SJCRH30 (cell line): ENCODE measurements around the gene MAT2A. TPM values are rescaled to one million over a fixed set of nuclear protein-coding genes. Genes with fewer than 3 reads are reported as not detected.
"Not testable (repeated sequence)": the region's sequence is repeated elsewhere in the genome, so short reads cannot be mapped to it uniquely, and the experiment has no call there.

Experiments used
- DNase-seq, 2 experiments: peaks; one replicate each; pipeline ENCODE4 v3.0.0-alpha.2; 2015 to 2020
- H3K27ac ChIP-seq: fragments of 250-450 bp; sonication (Bioruptor Pico); 2 replicates; pipeline ENCODE4 v1.5.1; 2020; ENCODE audit warnings: mild to moderate bottlenecking, moderate library complexity
- H3K27me3 ChIP-seq: fragments of 250-450 bp; sonication (Bioruptor Pico); 2 replicates; pipeline ENCODE4 v1.5.1; 2020; ENCODE audit warnings: mild to moderate bottlenecking, moderate library complexity
- H3K36me3 ChIP-seq: fragments of 250-450 bp; sonication (Bioruptor Pico); 2 replicates; pipeline ENCODE4 v1.5.1; 2020; ENCODE audit warnings: mild to moderate bottlenecking, moderate library complexity
- H3K4me1 ChIP-seq: fragments of 250-450 bp; sonication (Bioruptor Pico); 2 replicates; pipeline ENCODE4 v1.5.1; 2020; ENCODE audit warnings: mild to moderate bottlenecking, moderate library complexity
- H3K4me3 ChIP-seq: fragments of 250-450 bp; sonication (Bioruptor Pico); 2 replicates; pipeline ENCODE4 v1.5.1; 2020; ENCODE audit warnings: mild to moderate bottlenecking, moderate library complexity
- H3K9me3 ChIP-seq: fragments of 250-450 bp; sonication (Bioruptor Pico); replicated peaks from 2 replicates; pipeline ENCODE4 v1.5.1; 2020; ENCODE audit warnings: mild to moderate bottlenecking, moderate library complexity
- total RNA-seq: library from RNA; depleted of rRNA; stranded (reverse); fragments of >200 nt; shearing (Covaris generic); gene quantifications from 2 replicates; pipeline ENCODE4 v1.2.3, GENCODE V29; 2014

MAT2A gene
- total RNA-seq, 1 experiment from 2014 or later = 291 TPM

DNA sequence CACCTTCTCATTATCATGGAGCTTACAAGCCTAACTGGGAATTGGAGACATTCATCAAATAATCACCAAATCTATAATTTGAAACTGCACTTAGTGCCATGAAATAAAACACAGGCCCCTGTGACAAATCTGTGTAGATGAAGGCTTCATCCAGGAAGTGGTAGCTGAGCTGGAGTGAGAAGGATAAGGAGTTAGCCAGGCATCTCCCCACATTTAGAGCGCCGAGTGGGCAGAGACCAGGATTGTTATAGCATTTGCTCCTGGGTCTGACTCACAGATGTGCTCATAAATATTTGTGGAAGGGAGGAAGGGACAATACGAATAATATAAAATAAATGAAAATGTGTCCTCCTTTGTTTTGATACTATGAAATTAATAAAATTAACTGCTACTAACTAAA lies 2.5 kb upstream of the MAT2A start:
- Histone ChIP-seq H3K27me3 (no peaks in the 10 kb centered on the region), H3K9me3 (no peaks in the 10 kb centered on the region), H3K27ac (no peak overlapping the region), H3K4me3 (no peak overlapping the region), H3K36me3 (peaks cover 20% of the 10 kb centered on the region), H3K4me1 (peaks cover 12% of the 10 kb centered on the region)
- peak in 1 of 2 experiments; percentile 35 for DNase-seq

DNA sequence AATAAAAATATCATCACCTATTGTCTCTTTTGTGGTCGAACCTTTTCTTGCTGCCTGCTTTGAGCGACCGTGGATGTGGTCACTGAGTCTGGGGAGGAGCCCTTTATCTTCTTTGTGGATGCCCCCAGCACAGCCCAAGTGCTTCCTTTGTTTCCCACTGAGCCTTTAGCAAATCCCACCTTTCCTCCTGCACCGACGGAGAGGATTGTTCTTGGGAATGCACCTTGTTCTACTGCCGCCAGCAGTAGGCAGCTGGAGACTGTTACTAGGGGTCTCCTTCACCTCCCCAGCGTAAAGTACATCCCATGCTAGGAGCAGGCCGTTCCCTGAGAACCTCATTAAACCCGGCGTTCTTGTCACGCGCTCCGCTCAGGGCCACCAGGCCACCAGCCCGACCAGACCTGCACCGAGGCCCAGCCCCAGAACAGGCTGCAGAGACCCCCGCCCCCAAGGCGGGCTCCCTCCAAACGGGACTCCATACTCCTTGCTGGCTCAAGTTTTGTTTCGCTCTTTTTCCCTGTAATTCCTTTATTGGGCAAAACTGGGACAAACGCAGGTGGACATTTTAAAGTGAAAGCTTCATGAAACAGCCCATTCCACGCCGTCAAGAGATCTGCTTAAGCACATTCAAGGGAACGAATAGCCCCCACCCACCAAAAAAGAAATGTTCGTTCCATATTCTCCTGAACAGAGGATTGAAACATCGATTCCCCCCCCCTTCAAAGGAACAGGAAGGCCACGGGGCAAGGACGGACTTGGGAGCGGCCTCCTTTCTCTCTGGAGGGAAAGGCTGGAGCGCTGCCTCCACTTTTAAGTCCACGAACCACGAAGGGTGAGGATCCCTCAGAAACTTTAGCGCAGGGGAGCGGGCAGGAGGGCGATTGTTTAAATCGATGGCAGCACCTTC lies 1.1 kb upstream of the MAT2A start:
- Histone ChIP-seq H3K36me3 (peaks cover 34% of the 10 kb centered on the region), H3K27me3 (no peaks in the 10 kb centered on the region), H3K9me3 (no peaks in the 10 kb centered on the region), H3K27ac (peak overlapping the region; percentile 98), H3K4me1 (peaks cover 21% of the 10 kb centered on the region), H3K4me3 (peak overlapping the region; percentile 97)
- DNase-seq = peak; percentile 75 to 80

DNA sequence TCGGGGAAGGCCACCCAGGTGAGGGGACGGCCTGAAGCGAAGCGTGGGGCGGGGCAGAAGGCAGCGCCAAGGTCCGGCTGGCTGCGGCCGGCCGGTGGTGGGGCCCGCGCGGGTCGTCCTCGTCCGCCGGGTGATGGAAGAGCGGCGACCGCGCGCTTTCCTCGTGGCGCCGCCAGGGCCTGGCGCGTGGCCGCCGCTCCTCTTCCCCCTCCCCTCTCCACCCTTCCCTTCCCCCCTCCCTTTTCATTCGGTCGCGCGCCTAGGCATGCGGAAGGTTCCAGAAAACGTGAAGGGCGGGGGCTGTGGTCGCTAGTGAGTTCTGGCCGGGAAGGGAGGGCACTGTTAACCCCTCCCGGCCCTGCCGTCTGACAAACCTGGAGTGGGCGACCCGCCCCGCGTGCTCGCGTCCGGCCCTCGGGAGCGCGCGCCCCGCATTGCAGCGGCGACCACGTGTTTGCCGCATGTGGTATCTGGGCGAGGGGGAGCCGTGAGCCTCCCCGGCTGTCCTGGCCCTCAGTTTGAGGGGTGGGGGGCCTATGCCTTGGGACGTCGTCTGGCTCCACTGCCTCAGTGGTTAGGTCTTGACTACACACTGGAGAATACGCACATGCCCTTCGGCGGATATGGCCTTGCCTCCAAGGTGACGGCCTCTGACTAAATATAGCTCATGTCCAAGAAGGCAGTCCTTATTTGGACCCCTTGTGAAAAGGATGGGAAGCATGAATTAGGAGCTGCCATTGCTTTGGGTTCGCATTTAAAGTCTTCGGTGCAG lies 579 bp downstream of the MAT2A start:
- H3K4me3 ChIP-seq = peak overlapping the region; percentile 97
- peaks cover 51% of the 10 kb centered on the region for H3K36me3 ChIP-seq
- H3K4me1 ChIP-seq = peaks cover 21% of the 10 kb centered on the region
- H3K27me3 ChIP-seq = no peaks in the 10 kb centered on the region
- H3K27ac ChIP-seq = peak overlapping the region; percentile 98
- DNase-seq = peak; percentile 67 to 69
- H3K9me3 ChIP-seq = no peaks in the 10 kb centered on the region

DNA sequence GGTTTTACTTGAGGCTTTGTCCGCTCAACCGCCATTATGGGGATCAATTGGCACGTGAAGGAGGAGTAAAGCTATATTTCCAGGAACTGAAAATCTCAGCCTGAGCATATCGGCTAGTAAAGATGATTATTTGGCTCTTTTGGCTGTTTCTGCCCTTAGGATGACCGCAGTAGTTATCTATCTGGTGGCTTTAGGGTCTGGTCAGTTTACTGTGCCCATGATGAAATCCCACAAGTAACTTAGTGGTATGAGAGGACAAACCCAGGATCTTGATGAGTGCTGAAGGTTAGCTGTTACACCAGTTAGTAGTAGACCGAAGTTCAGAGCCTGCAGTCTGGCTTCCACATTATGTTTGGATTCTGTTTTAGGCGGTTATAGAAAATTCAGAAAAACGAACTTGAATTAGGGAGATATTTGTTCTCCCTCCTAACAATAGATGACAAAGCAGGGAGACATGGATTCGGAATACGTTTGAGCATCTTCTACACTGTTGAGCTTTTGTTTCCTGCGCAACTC lies 1.2 kb downstream of the MAT2A start:
- Histone ChIP-seq H3K9me3 (no peaks in the 10 kb centered on the region), H3K4me3 (peak overlapping the region; percentile 97), H3K36me3 (peaks cover 56% of the 10 kb centered on the region), H3K27me3 (no peaks in the 10 kb centered on the region), H3K4me1 (peaks cover 21% of the 10 kb centered on the region), H3K27ac (peak overlapping the region; percentile 98)
- DNase-seq = no peak

DNA sequence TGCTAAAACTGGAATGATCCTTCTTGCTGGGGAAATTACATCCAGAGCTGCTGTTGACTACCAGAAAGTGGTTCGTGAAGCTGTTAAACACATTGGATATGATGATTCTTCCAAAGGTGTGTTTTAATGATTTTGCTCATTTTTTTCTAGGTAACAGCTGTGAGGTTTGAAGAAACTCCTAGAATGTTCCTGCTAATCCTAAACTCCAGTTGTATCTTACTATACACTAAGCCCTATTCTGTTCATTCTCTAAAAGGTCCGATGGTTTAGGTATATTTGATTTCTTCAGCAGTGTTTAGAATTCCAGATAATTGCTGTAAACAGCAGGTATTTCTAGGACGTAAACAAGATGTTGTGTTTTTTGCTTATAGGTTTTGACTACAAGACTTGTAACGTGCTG lies 2.3 kb downstream of the MAT2A start:
- peaks cover 67% of the 10 kb centered on the region for H3K36me3 ChIP-seq
- H3K27ac ChIP-seq = no peak overlapping the region
- peaks cover 21% of the 10 kb centered on the region for H3K4me1 ChIP-seq
- no peak for DNase-seq
- peak overlapping the region; percentile 97 for H3K4me3 ChIP-seq
- peaks cover under 1% of the 10 kb centered on the region; the same call in 1 of the 2 replicates for H3K27me3 ChIP-seq
- H3K9me3 ChIP-seq = no peaks in the 10 kb centered on the region

DNA sequence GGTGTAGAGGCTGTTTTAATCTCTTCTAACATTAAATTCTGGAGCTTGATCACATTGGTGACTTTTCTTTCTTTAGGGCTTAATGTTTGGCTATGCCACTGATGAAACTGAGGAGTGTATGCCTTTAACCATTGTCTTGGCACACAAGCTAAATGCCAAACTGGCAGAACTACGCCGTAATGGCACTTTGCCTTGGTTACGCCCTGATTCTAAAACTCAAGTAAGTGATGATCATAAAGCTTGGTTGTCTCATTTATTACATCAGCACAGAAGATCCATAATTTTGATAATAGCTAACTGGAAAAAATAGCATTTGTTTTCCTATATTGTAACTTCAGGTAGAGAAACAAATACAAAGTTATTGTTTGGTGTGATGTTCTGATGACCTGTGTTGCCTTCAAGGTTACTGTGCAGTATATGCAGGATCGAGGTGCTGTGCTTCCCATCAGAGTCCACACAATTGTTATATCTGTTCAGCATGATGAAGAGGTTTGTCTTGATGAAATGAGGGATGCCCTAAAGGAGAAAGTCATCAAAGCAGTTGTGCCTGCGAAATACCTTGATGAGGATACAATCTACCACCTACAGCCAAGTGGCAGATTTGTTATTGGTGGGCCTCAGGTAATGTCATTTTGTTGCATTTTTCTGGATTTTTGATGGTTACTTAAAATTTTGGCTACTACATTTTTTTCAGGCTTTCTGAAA lies 2.9 kb downstream of the MAT2A start:
- peaks cover 6% of the 10 kb centered on the region for H3K27me3 ChIP-seq
- H3K27ac ChIP-seq = no peak overlapping the region
- H3K36me3 ChIP-seq = peaks cover 73% of the 10 kb centered on the region
- no peaks in the 10 kb centered on the region for H3K9me3 ChIP-seq
- H3K4me1 ChIP-seq = peaks cover 19% of the 10 kb centered on the region
- H3K4me3 ChIP-seq = peak overlapping the region; percentile 97
- DNase-seq = no peak

DNA sequence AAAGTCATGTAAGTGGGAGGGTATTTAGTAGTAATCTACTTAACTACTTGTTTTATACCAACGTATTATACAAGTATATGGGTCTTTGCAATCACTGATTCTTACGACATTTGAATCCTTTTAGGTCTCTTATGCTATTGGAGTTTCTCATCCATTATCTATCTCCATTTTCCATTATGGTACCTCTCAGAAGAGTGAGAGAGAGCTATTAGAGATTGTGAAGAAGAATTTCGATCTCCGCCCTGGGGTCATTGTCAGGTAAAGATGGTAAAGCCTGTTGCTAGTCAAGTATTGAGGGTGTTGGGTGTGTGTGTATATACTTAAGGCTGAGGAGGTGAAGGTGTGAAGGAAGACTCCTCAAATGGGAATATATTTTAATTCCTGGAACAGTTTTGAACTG lies 3.8 kb downstream of the MAT2A start:
- DNase-seq = no peak
- Histone ChIP-seq H3K9me3 (no peaks in the 10 kb centered on the region), H3K27me3 (peaks cover 6% of the 10 kb centered on the region), H3K36me3 (peaks cover 82% of the 10 kb centered on the region), H3K4me1 (peaks cover 12% of the 10 kb centered on the region; the same call in 1 of the 2 replicates), H3K27ac (no peak overlapping the region), H3K4me3 (no peak overlapping the region)

DNA sequence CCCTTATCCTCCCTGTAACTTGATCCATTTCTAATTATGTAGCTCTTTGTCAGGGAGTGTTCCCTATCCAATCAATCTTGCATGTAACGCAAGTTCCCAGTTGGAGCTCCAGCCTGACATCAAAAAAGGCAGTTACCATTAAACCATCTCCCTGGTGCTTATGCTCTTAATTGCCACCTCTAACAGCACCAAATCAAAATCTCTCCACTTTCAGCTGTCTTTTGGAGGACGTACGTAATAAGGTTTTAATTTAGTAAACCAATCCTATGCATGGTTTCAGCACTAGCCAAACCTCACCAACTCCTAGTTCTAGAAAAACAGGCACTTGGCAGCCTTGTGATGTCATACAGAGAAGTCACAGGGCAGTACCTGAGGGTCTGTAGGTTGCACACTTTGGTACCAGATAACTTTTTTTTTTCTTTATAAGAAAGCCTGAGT lies 5.3 kb downstream of the MAT2A start:
- not testable (repeated sequence) for H3K4me3 ChIP-seq, H3K9me3 ChIP-seq, H3K27me3 ChIP-seq, H3K27ac ChIP-seq, DNase-seq
- Histone ChIP-seq H3K36me3 (peaks cover 92% of the 10 kb centered on the region), H3K4me1 (peaks cover 17% of the 10 kb centered on the region)

DNA sequence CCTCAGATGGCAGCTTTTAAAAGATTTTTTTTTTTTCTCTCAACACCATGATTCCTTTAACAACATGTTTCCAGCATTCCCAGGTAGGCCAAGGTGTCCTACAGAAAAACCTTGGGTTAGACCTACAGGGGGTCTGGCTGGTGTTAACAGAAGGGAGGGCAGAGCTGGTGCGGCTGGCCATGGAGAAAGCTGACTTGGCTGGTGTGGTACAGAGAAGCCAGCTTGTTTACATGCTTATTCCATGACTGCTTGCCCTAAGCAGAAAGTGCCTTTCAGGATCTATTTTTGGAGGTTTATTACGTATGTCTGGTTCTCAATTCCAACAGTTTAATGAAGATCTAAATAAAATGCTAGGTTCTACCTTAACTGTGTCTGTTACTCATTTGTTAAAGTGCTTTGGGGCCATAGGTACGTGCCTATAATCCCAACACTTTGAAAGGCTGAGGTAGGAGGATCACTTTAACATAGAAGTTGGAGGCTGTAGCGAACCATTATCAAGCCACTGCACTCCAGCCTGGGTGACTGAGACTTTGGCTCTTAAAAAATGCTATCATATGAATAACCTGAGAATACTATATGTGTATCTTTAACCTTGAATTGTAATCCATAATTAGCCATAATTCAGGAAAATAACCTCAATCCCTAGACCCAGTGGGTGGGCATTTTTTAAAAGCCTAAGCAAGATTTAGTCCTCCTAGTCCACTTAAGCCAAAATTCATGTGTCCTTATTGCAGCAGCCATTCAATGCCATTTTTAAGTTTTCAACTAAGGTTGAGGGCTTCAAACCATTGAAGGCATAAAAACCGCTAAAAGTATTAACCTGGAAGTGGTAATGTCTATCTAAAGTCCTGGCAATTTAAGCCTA lies 6.2 kb downstream of the MAT2A start:
- not testable (repeated sequence) for DNase-seq, H3K27ac ChIP-seq

DNA sequence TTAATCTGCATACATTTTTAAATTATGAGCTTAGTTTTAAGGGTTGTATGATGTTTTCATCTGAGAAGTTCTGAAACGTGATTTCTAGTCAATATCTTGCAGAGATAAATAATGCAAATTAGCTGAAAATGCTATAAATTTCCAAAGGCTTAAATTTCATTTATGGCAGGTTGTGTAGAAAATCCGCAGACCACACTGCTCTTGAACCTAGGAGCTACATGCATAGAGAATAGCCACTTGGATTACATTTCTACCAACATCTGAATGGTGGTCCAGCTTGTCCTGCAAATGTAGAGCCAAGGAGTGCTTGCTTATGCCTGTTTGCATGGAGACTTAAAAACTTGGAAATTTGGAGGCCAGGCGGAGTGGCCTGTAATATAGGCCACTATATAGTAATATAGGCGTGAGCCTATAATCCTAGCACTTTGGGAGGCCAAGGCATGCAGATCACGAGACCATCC lies 6.8 kb downstream of the MAT2A start:
- peaks cover 84% of the 10 kb centered on the region for H3K36me3 ChIP-seq

More for the DNA sequence above, 6.2 kb downstream of the MAT2A start:
- H3K4me1 ChIP-seq = peaks cover 26% of the 10 kb centered on the region
- H3K27me3 ChIP-seq, H3K4me3 ChIP-seq, H3K9me3 ChIP-seq: not testable (repeated sequence)
- H3K36me3 ChIP-seq = peaks cover 86% of the 10 kb centered on the region

DNA sequence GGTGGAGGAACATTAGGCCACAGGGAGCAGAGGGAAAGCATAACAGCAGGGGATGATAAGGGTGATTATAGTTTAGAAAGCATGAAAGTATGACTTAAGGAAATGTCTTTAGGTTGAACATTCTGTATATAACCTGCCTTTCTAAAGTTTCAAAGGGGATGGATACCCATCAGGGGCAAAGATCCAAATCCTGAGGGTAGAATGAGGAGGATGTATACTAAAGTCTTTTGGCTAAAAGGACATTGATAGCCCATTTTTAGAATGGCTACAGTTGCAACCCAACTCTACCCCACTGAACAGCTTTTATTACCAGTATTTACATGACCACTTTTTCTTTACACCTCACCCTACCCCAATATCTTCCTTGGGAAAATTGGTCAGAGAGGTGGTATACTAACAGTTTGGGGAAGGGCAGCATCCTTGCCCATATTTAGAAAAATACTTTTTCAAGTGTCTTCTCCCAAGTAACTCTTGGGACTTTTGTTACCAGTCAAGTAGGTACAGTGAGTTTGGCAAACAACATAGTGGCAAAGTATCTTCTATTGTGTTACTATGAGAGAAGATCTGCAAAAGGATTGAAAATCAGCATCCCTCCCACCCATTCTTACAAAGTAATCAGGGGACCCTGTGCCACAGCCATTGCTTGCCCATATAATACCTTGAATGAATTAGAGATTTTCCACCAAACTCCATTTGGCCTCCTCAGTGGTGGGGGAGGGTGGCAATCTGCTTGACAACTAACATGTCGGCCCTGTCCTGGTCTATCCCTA lies 8.3 kb downstream of the MAT2A start:
- no peak for DNase-seq
- peaks cover 6% of the 10 kb centered on the region for H3K27me3 ChIP-seq
- peaks cover 20% of the 10 kb centered on the region for H3K4me1 ChIP-seq
- H3K9me3 ChIP-seq = no peaks in the 10 kb centered on the region
- H3K36me3 ChIP-seq = peaks cover 83% of the 10 kb centered on the region
- H3K27ac ChIP-seq = no peak overlapping the region; the same call in 1 of the 2 replicates
- no peak overlapping the region for H3K4me3 ChIP-seq

More for the DNA sequence above, 6.8 kb downstream of the MAT2A start:
- peak in 1 of 2 experiments; percentile 44 for DNase-seq
- Histone ChIP-seq H3K4me3 (no peak overlapping the region), H3K9me3 (no peaks in the 10 kb centered on the region), H3K27me3 (peaks cover 6% of the 10 kb centered on the region), H3K4me1 (peaks cover 30% of the 10 kb centered on the region), H3K27ac (no peak overlapping the region)

DNA sequence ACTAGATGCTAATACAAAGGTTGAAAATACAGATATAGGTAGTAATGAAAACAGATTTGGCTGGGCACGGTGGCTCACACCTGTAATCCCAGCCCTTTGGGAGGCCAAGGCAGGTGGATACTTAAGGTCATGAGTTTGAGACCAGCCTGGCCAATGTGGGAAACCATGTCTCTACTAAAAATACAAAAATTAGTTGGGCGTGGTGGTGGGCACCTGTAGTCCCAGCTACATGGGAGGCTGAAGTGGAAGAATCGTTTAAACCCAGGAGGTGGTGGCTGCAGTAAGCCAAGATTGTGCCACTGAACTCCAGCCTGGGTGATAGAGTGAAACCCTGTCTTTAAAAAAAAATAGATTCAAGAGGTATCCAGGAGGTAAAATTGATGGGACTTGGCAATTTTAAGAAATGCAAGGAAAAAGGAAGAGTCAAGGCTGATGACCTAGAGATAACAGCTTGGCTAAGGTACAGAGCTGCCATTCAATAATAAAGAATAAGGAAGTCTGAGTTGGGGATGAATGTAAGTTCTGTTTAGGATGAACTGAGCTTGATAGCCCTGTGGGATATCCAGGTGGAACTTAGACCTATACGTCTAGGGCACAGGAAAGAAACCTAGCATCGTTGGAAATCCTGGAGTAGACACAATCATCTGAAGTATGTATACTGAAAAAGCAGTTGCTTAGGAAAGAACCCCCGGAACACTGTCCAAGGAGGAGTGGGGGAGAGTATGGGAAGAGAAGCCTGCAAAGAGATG lies 9.1 kb downstream of the MAT2A start:
- peaks cover 6% of the 10 kb centered on the region for H3K27me3 ChIP-seq
- H3K36me3 ChIP-seq = peaks cover 80% of the 10 kb centered on the region
- DNase-seq = no peak
- H3K4me1 ChIP-seq = peaks cover 18% of the 10 kb centered on the region
- H3K27ac ChIP-seq = no peak overlapping the region
- no peaks in the 10 kb centered on the region for H3K9me3 ChIP-seq
- no peak overlapping the region for H3K4me3 ChIP-seq
